PC-3 (cell line): ENCODE measurements around the gene GAREM2. TPM values are rescaled to one million over a fixed set of nuclear protein-coding genes. Genes with fewer than 3 reads are reported as not detected.

ENCODE experiments used
- ATAC-seq: fragments of 200-7000 bp; cut with Tn5 transposase; 2 replicates; pipeline ENCODE4 v1.9.1; 2020; ENCODE audit warnings: mild to moderate bottlenecking, moderate library complexity
- BruUV-seq: library from RNA; stranded (reverse); fragments of 400-500 nt; replicated peaks from 2 replicates; lab custom pipeline; 2021; lab: Mats Ljungman, UMichigan
- CTCF ChIA-PET: fragments of 300-600 bp; sonication (Branson Sonifier 250); formaldehyde crosslinking; loops from one replicate; lab custom pipeline; 2022; ENCODE audit warnings: antibody characterized with exemption; lab: Charles Lee
- POLR2A ChIA-PET: fragments of 300-600 bp; sonication (Branson Sonifier 250); formaldehyde crosslinking; loops from one replicate; lab custom pipeline; 2022; ENCODE audit warnings: antibody characterized with exemption; ENCODE audit not compliant: unreplicated experiment; lab: Charles Lee
- DNase-seq: peaks from one replicate; pipeline ENCODE4 v3.0.0-alpha.2; 2015
- H2AFZ ChIP-seq: fragments of 300-600 bp; sonication (generic); 2 replicates; pipeline ENCODE4 v1.6.0; 2016; ENCODE audit warnings: antibody characterized with exemption, low read length
- H3F3A ChIP-seq: fragments of 300-600 bp; sonication (generic); one replicate; pipeline ENCODE4 v1.6.0; 2017; ENCODE audit warnings: antibody characterized with exemption, low read length, control low read depth, mild to moderate bottlenecking; ENCODE audit not compliant: unreplicated experiment
- H3K27ac ChIP-seq: fragments of 300-600 bp; sonication (generic); 2 replicates; pipeline ENCODE4 v1.5.1; 2016; ENCODE audit warnings: mild to moderate bottlenecking, low read length
- H3K27me3 ChIP-seq: fragments of 300-600 bp; sonication (generic); 2 replicates; pipeline ENCODE4 v1.6.1; 2016; ENCODE audit warnings: low read length, mixed read lengths
- H3K36me3 ChIP-seq: fragments of 300-600 bp; sonication (generic); 2 replicates; pipeline ENCODE4 v1.6.1; 2016; ENCODE audit warnings: low read depth, mixed run types, low read length, mixed read lengths
- H3K4me1 ChIP-seq: fragments of 300-600 bp; sonication (generic); 2 replicates; pipeline ENCODE4 v1.5.1; 2016; ENCODE audit warnings: low read length; ENCODE audit not compliant: insufficient read depth
- H3K4me2 ChIP-seq: fragments of 300-600 bp; sonication (generic); 2 replicates; pipeline ENCODE4 v1.6.0; 2016; ENCODE audit warnings: low read length
- H3K4me3 ChIP-seq: fragments of 300-600 bp; sonication (generic); 2 replicates; pipeline ENCODE4 v1.5.1; 2016; ENCODE audit warnings: mild to moderate bottlenecking, low read length, mixed read lengths
- H3K79me2 ChIP-seq: fragments of 300-600 bp; sonication (generic); 2 replicates; pipeline ENCODE4 v1.6.1; 2017; ENCODE audit warnings: low read length, mixed read lengths
- H3K9ac ChIP-seq: fragments of 300-600 bp; sonication (generic); 2 replicates; pipeline ENCODE4 v1.6.0; 2016; ENCODE audit warnings: mild to moderate bottlenecking, low read length
- H3K9me2 ChIP-seq: fragments of 300-600 bp; sonication (generic); replicated peaks from 2 replicates; pipeline ENCODE4 v1.6.1; 2016; ENCODE audit warnings: mixed run types, low read length, mixed read lengths
- H3K9me3 ChIP-seq: fragments of 300-600 bp; sonication (generic); 2 replicates; pipeline ENCODE4 v1.6.1; 2016; ENCODE audit warnings: low read length, mixed read lengths
- H4K20me1 ChIP-seq: fragments of 300-600 bp; sonication (generic); 2 replicates; pipeline ENCODE4 v1.6.1; 2016; ENCODE audit warnings: low read length, mixed read lengths
- EZH2 ChIP-seq: fragments of 300-600 bp; sonication (generic); IDR thresholded peaks from one replicate; pipeline ENCODE4 v1.6.1; 2017; ENCODE audit warnings: antibody characterized with exemption, mild to moderate bottlenecking, low read length; ENCODE audit not compliant: unreplicated experiment
- EZH2phosphoT487 ChIP-seq: fragments of 300-600 bp; sonication (generic); IDR thresholded peaks from 2 replicates; pipeline ENCODE4 v1.6.1; 2018; ENCODE audit warnings: mild to moderate bottlenecking, antibody characterized with exemption, low read length, borderline replicate concordance
- intact Hi-C: fragments of 100-400 bp; cut with micrococcal nuclease; formaldehyde crosslinking; loops from 2 replicates; pipeline ENCODE4 v1.9.0; 2023
- total RNA-seq: library from RNA; depleted of rRNA; stranded (reverse); fragments of >200 nt; gene quantifications from 2 replicates; pipeline ENCODE4 v1.2.3, GENCODE V29; 2014
- TF ChIP-seq, protein P1 (sequence below): fragments of 300-600 bp; sonication (generic); conservative IDR thresholded peaks from 2 replicates; pipeline ENCODE4 v1.5.1; 2017; ENCODE audit warnings: antibody characterized with exemption, low read depth, mild to moderate bottlenecking, low read length

The GAREM2 gene
- total RNA-seq, 1 experiment from 2014 or later: 1.4 TPM

DNA sequence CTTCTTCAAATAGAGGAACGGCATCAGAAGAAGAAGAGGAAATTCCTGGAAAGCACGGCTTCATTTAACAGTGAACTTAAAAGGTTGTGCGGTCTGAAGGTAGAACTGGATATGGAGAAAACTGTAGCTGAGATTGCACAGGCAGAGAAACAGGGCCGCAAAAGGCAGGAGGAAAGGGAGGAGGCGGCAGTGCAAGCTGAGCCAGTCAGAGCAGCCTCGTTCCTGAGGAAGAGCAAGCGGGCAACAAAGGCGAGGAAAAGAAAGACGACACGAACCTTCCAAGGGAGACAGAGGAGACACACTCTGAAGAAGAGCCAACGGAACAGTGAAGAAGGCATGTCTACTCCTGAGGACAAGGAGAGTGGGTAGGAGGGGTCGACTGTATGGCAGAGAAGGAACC is 22.6 kb upstream of the GAREM2 start:
- BruUV-seq: no TSS peak
- no peaks in the 10 kb centered on the region for H3K27me3 ChIP-seq
- peaks cover 3% of the 10 kb centered on the region; the same call in 1 of the 2 replicates for H3K9me3 ChIP-seq
- H3K9me2 ChIP-seq: no peaks in the 10 kb centered on the region
- H3K4me3 ChIP-seq: no peak overlapping the region
- TF ChIP-seq EZH2phosphoT487 (no peak), EZH2 (no peak)
- TF ChIP-seq, protein P1, sequence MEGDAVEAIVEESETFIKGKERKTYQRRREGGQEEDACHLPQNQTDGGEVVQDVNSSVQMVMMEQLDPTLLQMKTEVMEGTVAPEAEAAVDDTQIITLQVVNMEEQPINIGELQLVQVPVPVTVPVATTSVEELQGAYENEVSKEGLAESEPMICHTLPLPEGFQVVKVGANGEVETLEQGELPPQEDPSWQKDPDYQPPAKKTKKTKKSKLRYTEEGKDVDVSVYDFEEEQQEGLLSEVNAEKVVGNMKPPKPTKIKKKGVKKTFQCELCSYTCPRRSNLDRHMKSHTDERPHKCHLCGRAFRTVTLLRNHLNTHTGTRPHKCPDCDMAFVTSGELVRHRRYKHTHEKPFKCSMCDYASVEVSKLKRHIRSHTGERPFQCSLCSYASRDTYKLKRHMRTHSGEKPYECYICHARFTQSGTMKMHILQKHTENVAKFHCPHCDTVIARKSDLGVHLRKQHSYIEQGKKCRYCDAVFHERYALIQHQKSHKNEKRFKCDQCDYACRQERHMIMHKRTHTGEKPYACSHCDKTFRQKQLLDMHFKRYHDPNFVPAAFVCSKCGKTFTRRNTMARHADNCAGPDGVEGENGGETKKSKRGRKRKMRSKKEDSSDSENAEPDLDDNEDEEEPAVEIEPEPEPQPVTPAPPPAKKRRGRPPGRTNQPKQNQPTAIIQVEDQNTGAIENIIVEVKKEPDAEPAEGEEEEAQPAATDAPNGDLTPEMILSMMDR: no peak
- no peaks in the 10 kb centered on the region for H3K36me3 ChIP-seq
- no peaks in the 10 kb centered on the region for H3K79me2 ChIP-seq
- no peak overlapping the region for H3K9ac ChIP-seq
- intact Hi-C loops: no loop called here
- no peak overlapping the region for H3K27ac ChIP-seq
- no peak overlapping the region for H3K4me2 ChIP-seq
- H3F3A ChIP-seq: no peaks in the 10 kb centered on the region
- POLR2A ChIA-PET: no interaction called here
- ATAC-seq: no peak
- CTCF ChIA-PET: no interaction called here
- H2AFZ ChIP-seq: no peak overlapping the region
- peaks cover 6% of the 10 kb centered on the region; the same call in 1 of the 2 replicates for H3K4me1 ChIP-seq
- no peaks in the 10 kb centered on the region for H4K20me1 ChIP-seq
- DNase-seq: no peak

DNA sequence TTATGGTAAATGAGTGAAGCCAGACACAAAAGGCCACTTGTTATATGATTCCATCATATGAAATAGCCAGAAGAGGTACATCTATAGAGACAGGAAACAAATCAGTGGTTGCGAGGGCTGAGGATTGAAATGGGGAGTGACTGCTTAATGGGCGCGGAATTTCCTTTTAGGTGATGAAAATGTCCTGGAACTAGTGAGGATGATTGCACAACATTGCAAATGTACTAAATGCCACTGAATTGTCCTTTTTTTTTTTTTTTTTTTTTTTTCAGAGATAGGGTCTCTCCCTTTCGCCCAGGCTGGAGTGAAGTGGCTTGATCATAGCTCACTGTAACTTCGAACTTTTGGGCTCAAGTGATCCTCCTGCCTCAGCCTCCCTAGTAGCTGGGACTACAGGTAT is 15.3 kb upstream of the GAREM2 start:
- H3K4me2 ChIP-seq: no peak overlapping the region
- no peaks in the 10 kb centered on the region for H3K79me2 ChIP-seq
- ATAC-seq (no peak), DNase-seq (no peak)
- no peak overlapping the region for H2AFZ ChIP-seq
- no peaks in the 10 kb centered on the region for H3K9me2 ChIP-seq
- no peaks in the 10 kb centered on the region for H3K27me3 ChIP-seq
- H3K36me3 ChIP-seq: no peaks in the 10 kb centered on the region
- POLR2A ChIA-PET: no interaction called here
- no peak overlapping the region for H3K4me3 ChIP-seq
- no peaks in the 10 kb centered on the region for H3K4me1 ChIP-seq
- no peak overlapping the region for H3K9ac ChIP-seq
- peaks cover 3% of the 10 kb centered on the region; the same call in 1 of the 2 replicates for H3K9me3 ChIP-seq
- intact Hi-C loops: no loop called here
- TF ChIP-seq, protein P1: no peak
- TF ChIP-seq EZH2phosphoT487: no peak
- no peak overlapping the region for H3K27ac ChIP-seq
- no TSS peak for BruUV-seq
- no peaks in the 10 kb centered on the region for H4K20me1 ChIP-seq
- CTCF ChIA-PET: no interaction called here
- H3F3A ChIP-seq: no peaks in the 10 kb centered on the region

DNA sequence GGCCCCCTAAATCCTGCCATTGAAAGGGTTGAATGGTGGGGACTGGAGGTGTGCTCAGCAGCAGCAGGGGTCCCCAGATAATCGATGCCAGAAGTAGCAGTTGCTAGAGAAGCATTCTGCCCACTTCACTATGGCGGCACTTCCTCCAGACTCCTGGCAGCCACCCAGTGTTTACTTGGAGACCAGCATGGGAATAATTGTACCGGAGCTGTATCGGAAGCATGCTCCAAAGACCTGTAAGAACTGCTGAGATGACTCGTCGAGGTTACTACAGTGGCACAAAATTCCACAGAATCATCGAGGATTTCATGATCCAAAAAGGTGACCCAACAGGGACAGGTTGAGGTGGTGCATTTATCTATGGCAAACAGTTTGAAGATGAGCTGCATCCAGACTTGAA is 11.0 kb upstream of the GAREM2 start:
- Histone ChIP-seq H4K20me1 (no peaks in the 10 kb centered on the region), H2AFZ (no peak overlapping the region), H3K4me2 (no peak overlapping the region), H3K9ac (no peak overlapping the region), H3K4me1 (no peaks in the 10 kb centered on the region), H3K9me3 (no peaks in the 10 kb centered on the region), H3K27me3 (no peaks in the 10 kb centered on the region), H3K27ac (no peak overlapping the region), H3K36me3 (no peaks in the 10 kb centered on the region), H3K4me3 (no peak overlapping the region), H3F3A (no peaks in the 10 kb centered on the region), H3K9me2 (no peaks in the 10 kb centered on the region), H3K79me2 (no peaks in the 10 kb centered on the region)
- DNase-seq: no peak
- BruUV-seq: no TSS peak
- intact Hi-C loops: no loop called here
- no peak for ATAC-seq
- ChIA-PET CTCF (no interaction called here), POLR2A (no interaction called here)
- TF ChIP-seq, protein P1: no peak
